HG03439 (cell line): ENCODE data around the gene BTRC.
"Not testable (repeated sequence)": the region's sequence is repeated elsewhere in the genome, so short reads cannot be mapped to it uniquely, and the experiment has no call there.

Experiments used
- ATAC-seq: cut with Tn5 transposase; IDR thresholded peaks from one replicate; pipeline ENCODE4 v1.9.1; 2021; ENCODE audit warnings: mild to moderate bottlenecking, moderate library complexity; ENCODE audit not compliant: unreplicated experiment

The BTRC gene

DNA sequence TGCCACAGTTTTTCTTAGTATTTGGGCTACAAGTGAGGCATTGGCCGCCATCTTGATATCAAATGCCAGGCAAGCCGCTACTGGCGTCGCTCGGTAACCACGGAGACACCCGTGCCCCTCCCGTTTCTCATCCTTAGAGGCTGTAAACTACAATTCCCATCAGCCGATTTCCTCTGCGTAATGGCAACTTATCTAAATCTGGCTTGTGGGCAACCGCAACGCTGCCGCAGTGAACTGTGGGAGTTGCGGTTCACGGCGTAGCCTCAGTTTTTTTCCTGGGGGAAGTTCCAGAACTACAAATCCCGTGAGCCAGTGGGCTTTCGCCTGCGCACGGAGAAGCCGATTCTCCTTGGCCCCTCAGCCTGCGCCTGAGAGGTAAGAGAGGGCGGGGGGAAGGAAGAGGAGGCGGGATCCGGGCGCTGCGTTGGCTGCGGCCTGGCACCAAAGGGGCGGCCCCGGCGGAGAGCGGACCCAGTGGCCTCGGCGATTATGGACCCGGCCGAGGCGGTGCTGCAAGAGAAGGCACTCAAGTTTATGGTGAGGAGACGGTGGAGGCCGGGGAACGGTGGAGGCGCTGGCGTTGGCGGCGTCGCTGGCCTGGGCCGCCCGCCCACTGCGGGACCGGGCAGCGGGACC lies at the start of gene BTRC:
Gene BTRC, plus strand, starts transcription at position 474 of the 636 bp plus-strand sequence. Its CDS starts 16 bp downstream, at position 490.
- peak; percentile 95 for ATAC-seq

DNA sequence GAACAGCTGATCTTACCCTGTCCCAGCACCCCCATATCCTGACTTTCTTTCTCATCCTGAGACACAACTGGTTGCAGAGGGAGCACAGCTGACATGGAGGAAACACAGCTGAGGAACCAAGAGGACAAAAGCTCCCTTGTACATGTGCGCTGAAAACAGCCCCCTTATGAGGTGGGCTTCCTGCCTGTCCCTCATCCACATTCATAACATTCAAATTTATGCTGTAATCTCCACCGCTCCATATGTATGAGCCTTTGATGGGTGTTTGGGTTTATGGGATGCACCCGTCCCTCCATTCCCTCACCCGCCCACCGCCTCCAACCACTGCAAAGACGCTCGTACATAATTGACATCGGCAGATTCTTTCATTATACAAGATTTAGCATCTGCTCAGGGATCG lies 49.6 kb upstream of the BTRC start:
- ATAC-seq: no peak

GRCh38 chr10:101305320-101306241 lies 48.4 kb upstream of the BTRC start:
- ATAC-seq: no peak

DNA sequence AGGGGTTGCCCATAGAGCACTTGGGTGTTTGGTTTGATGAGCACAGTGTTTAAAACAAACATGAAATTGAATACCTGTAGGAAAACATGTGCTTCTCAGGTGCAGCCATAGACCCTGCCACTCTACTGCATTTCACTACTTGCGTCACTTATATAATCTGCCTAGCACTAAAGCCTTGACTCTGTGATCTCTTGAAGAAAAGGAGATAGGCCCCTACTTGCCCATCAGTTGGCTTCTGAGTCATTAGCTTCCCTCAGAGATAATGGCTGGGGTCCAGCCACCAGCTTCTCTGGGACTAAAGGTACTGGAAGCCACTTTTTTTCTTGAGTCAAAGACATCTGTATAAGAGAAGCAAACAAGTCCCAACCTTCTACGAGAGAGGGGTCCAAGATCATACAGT lies 45.9 kb upstream of the BTRC start:
- no peak for ATAC-seq

DNA sequence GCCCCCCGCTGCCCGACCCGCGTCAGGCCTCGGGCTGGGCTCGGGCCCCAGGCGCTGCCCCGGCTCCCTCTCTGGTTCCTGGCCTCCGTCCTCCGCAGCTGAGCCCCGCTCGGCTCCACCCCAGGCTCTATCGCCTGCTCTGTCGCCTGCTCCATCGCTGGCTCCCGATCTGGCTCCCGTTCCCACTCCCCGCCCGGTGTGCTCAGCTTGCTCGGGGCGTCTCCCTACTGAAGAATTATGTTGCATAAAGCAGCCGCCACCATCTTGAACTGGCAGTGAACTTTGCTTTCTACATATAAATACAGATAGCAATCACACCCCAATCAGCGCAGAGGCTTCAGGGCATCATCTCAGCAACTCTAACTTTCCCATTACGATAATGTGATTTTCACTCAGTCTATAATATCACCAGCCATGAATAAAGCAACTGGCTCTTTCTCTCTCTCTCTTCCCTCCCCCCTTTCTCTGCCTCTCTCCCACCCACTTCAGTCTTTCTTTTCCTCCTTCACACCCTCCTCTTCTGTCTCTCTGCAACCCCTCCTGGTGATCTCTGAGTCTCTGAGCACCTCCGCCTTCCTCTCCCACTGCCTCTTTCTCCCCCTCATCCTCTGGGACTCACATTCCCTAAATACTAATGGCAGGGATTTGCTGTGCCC lies 43.3 kb upstream of the BTRC start:
- ATAC-seq: no peak

- no peak for ATAC-seq
Measured at GRCh38 chr10:101311185-101312066, 42.5 kb upstream of the BTRC start.

DNA sequence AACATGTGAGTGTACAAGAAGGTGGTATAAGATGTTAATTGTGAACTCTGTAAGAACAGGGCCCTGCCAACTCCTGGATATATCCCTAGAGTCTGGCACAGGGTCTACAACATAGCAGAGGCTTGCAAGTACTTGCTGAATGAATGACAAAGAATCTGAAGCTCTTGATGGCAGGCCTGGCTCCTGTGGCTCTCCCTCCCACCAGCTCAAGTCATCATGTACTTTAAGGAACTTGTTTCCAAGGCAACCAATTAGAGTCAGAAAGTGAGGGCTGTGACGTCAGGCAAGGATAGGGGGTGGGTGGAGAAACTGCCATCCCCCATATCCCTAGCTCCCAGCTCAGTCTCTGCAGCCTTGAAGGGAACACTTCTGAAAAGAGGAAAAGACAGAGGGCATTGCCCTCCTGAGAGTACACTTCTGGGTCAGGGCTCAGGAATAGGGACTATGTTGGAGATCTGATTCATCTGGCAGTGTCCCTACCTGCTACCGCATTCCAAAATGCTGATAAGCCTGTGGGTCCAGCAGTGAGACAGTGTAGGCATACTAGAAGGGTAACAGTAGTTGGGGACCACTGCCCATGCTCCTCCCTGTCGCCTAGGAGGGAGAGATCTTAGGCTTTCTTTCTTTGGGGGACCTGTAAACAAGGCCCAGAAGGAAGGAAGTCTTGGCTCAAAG lies 34.6 kb upstream of the BTRC start:
- no peak for ATAC-seq

DNA sequence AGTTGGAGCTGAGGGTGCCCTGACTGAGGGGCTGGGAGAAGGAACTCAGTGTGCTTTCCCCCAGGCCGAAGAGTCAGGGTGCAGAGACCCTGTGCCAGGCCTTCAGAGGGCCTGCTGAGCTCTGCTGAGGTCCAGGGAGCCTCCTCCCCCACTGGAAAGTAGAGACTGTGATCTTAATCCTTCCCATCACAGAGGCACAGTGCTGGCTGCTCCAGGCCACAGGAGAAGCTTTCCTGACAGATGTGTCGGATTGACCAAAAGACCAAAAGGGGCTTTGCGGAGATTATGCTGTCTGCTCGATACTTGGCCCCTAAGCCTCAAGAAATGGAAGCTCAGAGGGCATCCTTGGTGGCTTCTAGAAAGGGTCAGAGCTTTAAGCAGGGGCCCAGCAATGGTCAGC lies 32.9 kb upstream of the BTRC start:
- no peak for ATAC-seq

- ATAC-seq: no peak
Measured at GRCh38 chr10:101322266-101323108, 31.5 kb upstream of the BTRC start.

DNA sequence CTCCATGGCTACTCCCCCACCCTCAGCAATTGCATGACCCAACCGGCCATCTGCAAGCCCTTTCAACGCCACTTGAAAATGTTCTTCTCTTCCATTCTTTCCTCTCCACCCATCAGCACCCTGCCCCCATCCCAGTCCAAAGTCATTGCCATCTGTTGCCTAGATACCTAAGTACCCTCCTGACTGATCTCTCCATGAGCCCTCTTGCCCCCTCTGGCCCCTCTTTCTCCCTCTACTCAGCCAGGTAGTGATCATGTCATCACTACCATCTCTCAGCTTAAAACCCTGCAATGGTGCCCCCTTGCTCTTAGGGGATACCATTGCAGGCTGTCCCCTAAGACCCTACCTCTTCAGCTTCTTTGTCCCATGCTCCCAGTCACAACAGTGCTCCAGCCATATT lies 30.5 kb upstream of the BTRC start:
- ATAC-seq: no peak

DNA sequence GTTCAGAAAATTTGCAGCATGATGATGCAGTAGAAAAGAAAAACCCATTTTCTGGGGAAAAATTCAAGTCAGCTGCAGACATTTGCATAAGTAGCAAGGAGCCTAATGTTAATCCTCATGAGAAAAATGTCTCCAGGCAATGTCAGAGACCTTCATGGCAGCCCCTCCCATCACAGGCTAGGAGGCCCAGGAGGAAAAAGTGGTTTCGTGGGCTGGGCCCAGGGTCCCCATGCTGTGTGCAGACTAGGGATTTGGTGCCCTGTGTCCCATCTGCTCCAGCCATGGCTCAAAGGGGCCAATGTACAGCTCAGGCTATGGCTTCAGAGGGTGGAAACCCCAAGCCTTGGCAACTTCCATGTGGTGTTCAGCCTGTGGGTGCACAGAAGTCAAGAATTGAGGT lies 26.5 kb upstream of the BTRC start:
- ATAC-seq: not testable (repeated sequence)

GRCh38 chr10:101329341-101330032 lies 24.5 kb upstream of the BTRC start:
- no peak for ATAC-seq

DNA sequence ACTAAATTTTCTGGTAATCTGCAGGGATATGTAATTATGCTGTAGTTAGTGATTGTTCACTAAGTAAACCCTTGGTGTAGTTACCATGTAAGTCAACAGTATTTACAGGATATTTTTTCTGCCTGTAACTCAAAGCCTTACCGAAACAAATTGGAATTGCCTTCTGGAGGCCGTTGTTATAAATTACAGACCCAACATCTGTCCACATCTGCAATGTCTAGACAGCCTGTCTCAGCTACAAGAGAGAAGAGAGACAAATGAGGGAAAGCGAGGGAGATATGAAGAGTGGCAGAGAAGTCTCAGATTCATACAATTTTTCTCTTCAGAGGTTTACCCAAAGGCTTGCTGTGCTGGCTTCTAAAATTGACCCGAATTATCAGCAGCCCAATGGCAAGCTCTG lies 23.7 kb upstream of the BTRC start:
- no peak for ATAC-seq

DNA sequence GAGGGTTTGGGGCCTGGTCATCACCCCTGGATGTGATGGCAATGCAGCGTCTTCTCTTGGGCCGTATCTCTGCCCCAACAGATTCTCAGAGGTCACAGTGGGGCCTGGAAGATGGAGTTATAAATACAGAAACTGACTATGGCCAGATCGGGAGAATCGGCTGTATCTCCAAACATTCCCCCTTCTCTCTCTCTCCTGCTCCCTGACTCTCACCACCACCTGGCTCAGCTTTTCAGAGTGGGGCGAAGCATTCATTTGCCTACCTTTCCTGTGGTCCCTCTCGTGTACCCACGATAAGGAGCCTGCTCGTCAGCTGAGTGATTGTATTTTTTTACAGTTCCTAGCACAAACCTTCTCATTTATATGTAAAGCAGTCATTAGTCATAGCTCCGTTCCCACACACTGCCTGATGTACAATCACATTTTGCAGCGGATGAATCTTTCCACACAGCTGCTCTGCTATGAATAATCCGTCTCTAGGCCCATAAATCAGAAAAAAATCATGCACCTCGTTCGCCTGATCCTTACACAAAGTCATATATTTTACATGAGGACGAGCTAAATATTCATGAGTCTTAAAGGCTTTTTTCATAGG lies 23.2 kb upstream of the BTRC start:
- ATAC-seq: no peak

GRCh38 chr10:101331956-101332355 lies 22.0 kb upstream of the BTRC start:
- no peak for ATAC-seq

DNA sequence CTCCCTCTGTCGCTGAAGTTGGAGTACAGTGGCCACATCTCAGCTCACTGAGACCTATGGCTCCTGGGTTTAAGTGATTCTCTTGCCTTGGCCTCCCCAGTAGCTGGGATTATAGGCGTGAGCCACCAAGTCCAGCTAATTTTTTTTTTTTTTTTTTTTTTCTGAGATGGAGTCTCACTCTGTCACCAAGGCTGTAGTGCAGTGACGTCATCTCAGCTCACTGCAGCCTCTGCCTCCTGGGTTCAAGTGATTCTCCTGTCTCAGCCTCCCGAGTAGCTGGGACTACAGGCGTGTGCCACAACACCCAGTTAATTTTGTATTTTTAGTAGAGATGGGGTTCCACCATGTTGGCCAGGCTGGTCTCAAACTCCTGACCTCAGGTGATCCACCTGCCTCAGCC lies 19.7 kb upstream of the BTRC start:
- not testable (repeated sequence) for ATAC-seq

DNA sequence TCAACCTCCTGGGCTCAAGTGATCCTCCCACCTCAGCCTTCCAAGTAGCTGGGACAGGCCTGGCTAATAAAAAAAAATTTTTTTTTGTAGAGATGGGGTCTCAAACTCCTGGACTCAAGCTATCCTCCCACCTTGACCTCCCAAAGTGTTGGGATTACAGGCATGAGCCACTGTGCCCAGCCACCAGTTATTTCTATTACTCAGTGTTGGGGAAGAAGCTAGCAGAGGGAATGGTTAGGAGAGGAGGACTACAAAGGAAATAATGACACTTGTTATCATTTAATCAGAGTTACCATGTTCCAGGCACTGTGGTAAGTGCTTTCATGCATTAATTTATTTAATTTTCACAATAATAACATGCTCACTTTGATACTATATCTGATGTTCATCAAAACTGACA lies 17.6 kb upstream of the BTRC start:
- no peak for ATAC-seq

DNA sequence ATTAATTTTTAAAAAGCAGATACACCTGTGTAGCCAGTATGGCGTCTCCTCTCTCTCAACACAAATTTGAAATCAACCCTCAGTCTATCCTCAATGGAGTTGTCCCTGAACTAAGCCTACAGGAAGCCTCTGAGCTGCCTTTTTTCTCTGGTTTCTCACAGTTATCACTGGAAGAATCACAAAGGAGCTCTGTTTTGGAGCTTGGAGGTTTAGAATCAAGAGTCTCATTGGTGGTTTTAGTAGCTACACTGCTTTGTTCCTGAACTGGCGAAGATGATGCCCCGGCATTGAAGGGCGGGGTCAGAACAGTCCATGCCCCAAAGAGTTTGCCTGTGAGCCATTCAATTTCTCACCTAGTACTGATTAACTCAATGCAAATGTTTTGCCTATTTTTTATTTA lies 16.1 kb upstream of the BTRC start:
- no peak for ATAC-seq
